RWPE2 (cell line): ENCODE data around the gene MAP7D1.
A peak's percentile ranks its signal among the peaks of the same experiment; 100 is the strongest.
"Not testable (repeated sequence)": the region's sequence is repeated elsewhere in the genome, so short reads cannot be mapped to it uniquely, and the experiment has no call there.

Experiments used
- ATAC-seq: fragments of 200-7000 bp; cut with Tn5 transposase; 3 replicates; pipeline ENCODE4 v1.9.1; 2021; ENCODE audit warnings: low read depth
- DNase-seq: peaks from one replicate; pipeline ENCODE4 v3.0.0-alpha.2; 2020; ENCODE audit warnings: low spot score
- H3K27ac ChIP-seq: fragments of 450-650 bp; 2 replicates; pipeline ENCODE4 v1.5.1; 2017; ENCODE audit warnings: mild to moderate bottlenecking; ENCODE audit not compliant: poor library complexity, severe bottlenecking
- H3K27me3 ChIP-seq: fragments of 250-450 bp; sonication (Bioruptor Pico); 2 replicates; pipeline ENCODE4 v1.5.1; 2021; ENCODE audit warnings: mild to moderate bottlenecking, moderate library complexity; ENCODE audit not compliant: insufficient read depth, poor library complexity, severe bottlenecking
- H3K36me3 ChIP-seq: fragments of 250-450 bp; sonication (Bioruptor Pico); 2 replicates; pipeline ENCODE4 v1.5.1; 2020; ENCODE audit warnings: low read depth, mild to moderate bottlenecking, moderate library complexity
- H3K4me1 ChIP-seq: fragments of 250-450 bp; sonication (Bioruptor Pico); 2 replicates; pipeline ENCODE4 v1.5.1; 2021; ENCODE audit warnings: mild to moderate bottlenecking, moderate library complexity; ENCODE audit not compliant: insufficient read depth, poor library complexity, severe bottlenecking
- H3K4me3 ChIP-seq: fragments of 250-450 bp; sonication (Bioruptor Pico); 2 replicates; pipeline ENCODE4 v1.5.1; 2021; ENCODE audit warnings: mild to moderate bottlenecking, moderate library complexity; ENCODE audit not compliant: severe bottlenecking
- H3K9me3 ChIP-seq: fragments of 250-450 bp; sonication (Bioruptor Pico); 2 replicates; pipeline ENCODE4 v1.5.1; 2021; ENCODE audit warnings: mild to moderate bottlenecking, moderate library complexity; ENCODE audit not compliant: severe bottlenecking
- TF ChIP-seq, protein P1 (sequence below): fragments of 450-650 bp; IDR thresholded peaks from one replicate; pipeline ENCODE4 v1.5.1; 2017; ENCODE audit warnings: mild to moderate bottlenecking, moderate library complexity; ENCODE audit not compliant: poor library complexity, severe bottlenecking

Gene MAP7D1

DNA sequence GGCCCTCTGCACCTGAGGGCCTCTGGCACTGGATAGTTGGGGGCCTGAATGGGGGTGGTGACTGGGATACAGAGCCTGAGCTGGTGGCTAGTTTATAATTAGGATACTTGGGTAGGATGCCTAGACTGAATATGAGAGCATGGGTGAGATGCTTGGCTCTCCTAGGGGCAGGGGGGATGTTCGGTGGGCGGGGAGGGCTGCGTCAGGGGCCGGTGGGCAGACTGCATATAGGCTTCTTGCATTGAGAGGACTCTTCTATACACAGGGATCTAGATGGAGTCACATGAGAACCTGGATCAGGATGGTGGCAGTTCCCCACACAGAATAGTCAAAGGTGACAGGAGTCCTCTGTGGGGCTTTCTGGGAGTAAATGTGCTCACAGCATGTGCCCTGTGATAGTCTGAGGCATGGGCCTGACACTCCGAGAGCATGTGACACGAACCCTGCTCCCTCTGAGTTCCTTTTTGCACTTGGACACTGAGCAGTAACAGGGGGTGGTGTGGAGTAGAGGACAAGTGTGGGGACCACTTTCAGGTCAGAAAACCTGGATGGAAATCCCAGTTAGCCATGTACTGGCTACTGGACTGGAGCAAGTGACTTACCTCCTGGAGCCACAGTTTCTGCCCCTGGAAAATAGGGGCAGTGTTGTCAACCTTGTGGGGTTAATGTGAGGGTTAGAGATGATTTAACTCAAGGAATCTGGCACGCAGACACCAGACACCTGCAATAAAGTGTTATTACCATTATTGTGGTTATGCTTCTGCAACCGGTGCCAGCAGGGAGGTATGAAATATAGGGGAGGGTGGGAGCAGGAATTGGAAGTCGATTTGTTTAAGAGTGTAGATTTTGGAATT, 2.2 kb downstream of the MAP7D1 start:
- DNase-seq, result no peak
- no peaks in the 10 kb centered on the region for H3K9me3 ChIP-seq
- TF ChIP-seq, protein P1, sequence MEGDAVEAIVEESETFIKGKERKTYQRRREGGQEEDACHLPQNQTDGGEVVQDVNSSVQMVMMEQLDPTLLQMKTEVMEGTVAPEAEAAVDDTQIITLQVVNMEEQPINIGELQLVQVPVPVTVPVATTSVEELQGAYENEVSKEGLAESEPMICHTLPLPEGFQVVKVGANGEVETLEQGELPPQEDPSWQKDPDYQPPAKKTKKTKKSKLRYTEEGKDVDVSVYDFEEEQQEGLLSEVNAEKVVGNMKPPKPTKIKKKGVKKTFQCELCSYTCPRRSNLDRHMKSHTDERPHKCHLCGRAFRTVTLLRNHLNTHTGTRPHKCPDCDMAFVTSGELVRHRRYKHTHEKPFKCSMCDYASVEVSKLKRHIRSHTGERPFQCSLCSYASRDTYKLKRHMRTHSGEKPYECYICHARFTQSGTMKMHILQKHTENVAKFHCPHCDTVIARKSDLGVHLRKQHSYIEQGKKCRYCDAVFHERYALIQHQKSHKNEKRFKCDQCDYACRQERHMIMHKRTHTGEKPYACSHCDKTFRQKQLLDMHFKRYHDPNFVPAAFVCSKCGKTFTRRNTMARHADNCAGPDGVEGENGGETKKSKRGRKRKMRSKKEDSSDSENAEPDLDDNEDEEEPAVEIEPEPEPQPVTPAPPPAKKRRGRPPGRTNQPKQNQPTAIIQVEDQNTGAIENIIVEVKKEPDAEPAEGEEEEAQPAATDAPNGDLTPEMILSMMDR, result no peak
- peaks cover 40% of the 10 kb centered on the region for H3K4me1 ChIP-seq
- no peak for ATAC-seq
- H3K27ac ChIP-seq, result peak overlapping the region; percentile 97
- H3K27me3 ChIP-seq, result no peaks in the 10 kb centered on the region
- H3K4me3 ChIP-seq, result peak overlapping the region; percentile 90
- H3K36me3 ChIP-seq, result peaks cover 31% of the 10 kb centered on the region

DNA sequence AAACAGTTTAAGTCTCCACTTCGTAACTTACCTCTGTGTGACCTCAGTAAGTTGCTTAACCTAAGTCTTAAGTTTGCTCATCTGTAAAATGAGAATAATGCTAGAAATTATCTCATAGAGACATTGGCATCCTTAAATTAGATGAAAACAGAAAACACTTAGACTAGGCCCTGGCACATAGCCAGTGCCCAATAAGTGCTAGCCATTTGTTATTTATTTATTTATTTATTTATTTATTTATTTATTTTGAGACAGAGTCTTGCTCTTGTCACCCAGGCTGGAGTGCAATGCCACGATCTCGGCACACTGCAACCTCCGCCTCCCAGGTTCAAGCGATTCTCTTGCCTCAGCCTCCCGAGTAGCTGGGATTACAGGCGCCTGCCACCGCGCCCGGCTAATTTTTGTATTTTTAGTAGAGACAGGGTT, 2.9 kb downstream of the MAP7D1 start:
- not testable (repeated sequence) for H3K27me3 ChIP-seq, H3K9me3 ChIP-seq, ATAC-seq, H3K4me3 ChIP-seq, DNase-seq
- H3K27ac ChIP-seq, result peak overlapping the region; percentile 97
- H3K4me1 ChIP-seq, result peaks cover 42% of the 10 kb centered on the region
- peaks cover 35% of the 10 kb centered on the region for H3K36me3 ChIP-seq

DNA sequence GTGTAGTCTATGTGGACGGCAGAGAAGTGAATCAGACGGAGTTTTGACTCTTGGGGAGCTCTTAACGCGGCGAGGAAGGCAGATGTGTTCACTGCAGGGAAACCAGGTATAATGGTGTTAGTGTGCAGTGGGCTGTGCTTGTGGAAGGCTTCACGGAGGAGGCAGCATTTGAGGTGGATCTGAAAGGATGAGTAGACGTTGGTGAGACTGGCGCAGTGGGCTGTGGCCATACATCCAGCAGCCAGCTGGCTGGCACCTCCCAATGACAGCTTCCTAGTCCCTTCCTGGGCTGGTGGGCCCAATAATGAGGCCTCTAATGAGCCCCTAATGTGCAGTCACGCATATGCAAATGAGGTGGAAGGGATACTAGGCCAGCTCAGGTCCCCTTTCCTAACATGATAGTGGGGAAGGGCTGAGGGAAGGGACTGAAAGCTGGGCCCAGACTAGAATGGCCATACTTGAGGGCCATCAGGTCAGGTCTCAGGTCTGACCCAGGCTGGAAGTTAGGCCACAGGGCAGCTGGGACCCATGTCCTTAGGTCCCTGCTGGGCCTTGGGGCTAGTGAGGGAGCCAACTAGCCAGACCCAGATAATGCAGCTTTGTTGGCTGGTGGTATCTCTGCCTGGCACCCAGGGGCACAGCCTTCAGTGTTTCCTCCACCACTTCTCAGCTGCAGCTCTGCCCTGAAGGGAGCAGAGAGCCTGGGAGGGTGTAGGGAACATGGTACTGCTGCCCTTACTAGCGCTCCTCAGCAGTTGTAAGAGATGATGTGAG, 3.8 kb downstream of the MAP7D1 start:
- TF ChIP-seq, protein P1, result no peak
- Histone ChIP-seq H3K4me1 (peaks cover 42% of the 10 kb centered on the region), H3K4me3 (no peak overlapping the region), H3K27ac (peak overlapping the region; percentile 97), H3K9me3 (no peaks in the 10 kb centered on the region), H3K27me3 (no peaks in the 10 kb centered on the region), H3K36me3 (peaks cover 44% of the 10 kb centered on the region)
- ATAC-seq (no peak), DNase-seq (no peak)

DNA sequence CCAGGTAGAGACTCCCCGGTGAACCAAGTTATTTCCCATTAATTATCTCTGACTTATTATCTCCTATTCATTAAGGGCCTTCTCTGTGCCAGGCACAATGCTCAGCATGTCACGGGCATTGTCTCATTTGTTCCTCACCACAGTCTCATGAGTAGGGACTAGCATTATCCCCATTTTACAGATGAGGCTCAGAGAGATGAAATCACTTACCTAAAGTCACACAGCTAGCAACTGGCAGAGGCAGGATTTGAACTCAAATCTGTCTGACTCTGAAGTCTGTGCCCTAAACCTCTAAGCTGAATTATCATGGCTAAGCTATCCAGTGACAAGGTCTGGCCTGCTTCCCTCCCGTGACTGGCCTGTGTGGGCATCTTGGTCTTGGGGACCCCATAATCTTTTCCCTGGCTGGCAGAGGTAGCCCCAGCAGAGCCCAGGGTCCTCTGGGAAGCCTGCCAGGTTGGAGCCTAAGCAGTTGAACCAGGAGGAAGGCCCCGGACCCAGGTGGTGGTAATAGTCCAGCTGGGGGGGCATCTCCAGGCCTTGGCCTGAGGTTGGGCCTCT, 4.5 kb downstream of the MAP7D1 start:
- TF ChIP-seq, protein P1, result no peak
- H3K27ac ChIP-seq, result peak overlapping the region; percentile 97
- H3K4me1 ChIP-seq, result peaks cover 38% of the 10 kb centered on the region
- H3K27me3 ChIP-seq, result no peaks in the 10 kb centered on the region
- ATAC-seq (no peak), DNase-seq (no peak)
- H3K4me3 ChIP-seq, result peak overlapping the region; percentile 26
- H3K36me3 ChIP-seq, result peaks cover 49% of the 10 kb centered on the region
- no peaks in the 10 kb centered on the region for H3K9me3 ChIP-seq

- TF ChIP-seq, protein P1, result peak; percentile 50
- no peaks in the 10 kb centered on the region for H3K9me3 ChIP-seq
- DNase-seq (no peak), ATAC-seq (peak; percentile 63)
- H3K4me1 ChIP-seq, result peaks cover 42% of the 10 kb centered on the region
- H3K27me3 ChIP-seq, result no peaks in the 10 kb centered on the region
- peak overlapping the region; percentile 97 for H3K27ac ChIP-seq
- peak overlapping the region; percentile 26 for H3K4me3 ChIP-seq
- peaks cover 49% of the 10 kb centered on the region for H3K36me3 ChIP-seq
Measured at GRCh38 chr1:36160949-36161485, 5.1 kb downstream of the MAP7D1 start.
